ENCODE measurements around the gene ZMAT3. TPM values are rescaled to one million over a fixed set of nuclear protein-coding genes. Genes with fewer than 3 reads are reported as not detected.

The ZMAT3 gene
- total and polyA plus RNA-seq, 2 of the 8 experiments (the other 6 are each of a cell fraction or from before 2014, with no cell fraction given) = 5.0 to 9.2 TPM

DNA sequence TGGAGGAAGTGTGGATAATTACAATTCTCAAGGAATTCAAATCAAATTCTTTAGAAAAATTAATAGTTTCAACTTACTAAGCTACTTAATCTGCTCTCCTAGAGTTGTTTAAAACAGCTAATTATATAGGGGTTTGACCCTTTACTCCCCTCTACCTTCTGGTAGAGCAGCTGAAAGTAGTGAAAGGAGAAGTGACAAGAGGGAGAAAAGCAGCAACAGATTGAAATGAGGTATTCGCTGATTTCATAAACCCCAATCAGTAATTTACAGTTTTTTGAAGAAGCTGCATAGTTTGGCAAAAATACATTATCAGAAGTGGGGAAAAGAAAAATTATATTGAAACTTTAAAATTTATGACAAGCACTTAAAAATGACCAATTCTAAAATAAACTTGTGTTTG lies 52.8 kb downstream of the ZMAT3 start:
- Histone ChIP-seq H3K56ac (replicated peaks; ENCODE audit: insufficient read length, low read depth, low read length) (no peak overlapping the region), H2BK15ac (ENCODE audit: low read length) (no peak overlapping the region), H2BK20ac (ENCODE audit: low read length) (no peak overlapping the region), H4K20me1 (replicated peaks in 1 of 2; ENCODE audit: control insufficient read depth in 1 of 2, insufficient read depth in 2 of 2, low read length in 2 of 2) (no peaks in the 10 kb centered on the region), H4K8ac (ENCODE audit: extremely low read depth, insufficient read depth, low read length) (no peak overlapping the region), H2BK12ac (ENCODE audit: low read depth, low read length) (no peak overlapping the region), H3K14ac (ENCODE audit: insufficient read length) (no peak overlapping the region), H3K4me3 (ENCODE audit: extremely low read depth in 1 of 4, insufficient read depth in 2 of 4, low read depth in 3 of 4, low read length in 4 of 4) (no peak overlapping the region), H2BK120ac (replicated peaks; ENCODE audit: low read depth, low read length) (no peak overlapping the region), H3K79me2 (ENCODE audit: control insufficient read depth in 1 of 2, insufficient read depth in 2 of 2, low read length in 2 of 2) (no peaks in the 10 kb centered on the region), H3K36me3 (ENCODE audit: control insufficient read depth in 2 of 4, insufficient read depth in 4 of 4, low read length in 3 of 4) (no peaks in the 10 kb centered on the region), H3K4ac (replicated peaks; ENCODE audit: insufficient read length, low read depth, low read length) (no peak overlapping the region), H3K23ac (ENCODE audit: insufficient read length) (no peak overlapping the region), H3K4me2 (ENCODE audit: insufficient read depth in 1 of 2, low read depth in 2 of 2, low read length in 2 of 2) (no peak overlapping the region), H3K9me3 (ENCODE audit: insufficient read depth in 2 of 2, low read depth in 1 of 2, low read length in 1 of 2) (peaks cover 0 to 1% of the 10 kb centered on the region in 2 experiments; a peak in 1 of 4 replicates), H3K9ac (replicated peaks in 1 of 4; ENCODE audit: extremely low read depth in 1 of 4, low read depth in 3 of 4, low read length in 3 of 4) (no peak overlapping the region), H3K23me2 (ENCODE audit: low read depth, low read length) (no peaks in the 10 kb centered on the region), H3K27me3 (replicated peaks in 1 of 4; ENCODE audit: control insufficient read depth in 3 of 4, extremely low read depth in 1 of 4, insufficient read depth in 3 of 4, low read length in 3 of 4) (no peaks in the 10 kb centered on the region), H2BK5ac (ENCODE audit: low read depth, low read length) (no peak overlapping the region), H2AK5ac (ENCODE audit: low read depth, low read length) (no peak overlapping the region), H4K5ac (ENCODE audit: insufficient read length, low read depth, low read length) (no peak overlapping the region), H3K18ac (ENCODE audit: extremely low read depth, low read length) (no peak overlapping the region), H2AFZ (ENCODE audit: low read length) (no peak overlapping the region), H3K79me1 (ENCODE audit: low read depth, low read length) (no peaks in the 10 kb centered on the region), H4K91ac (replicated peaks; ENCODE audit: insufficient read length, low read length) (no peak overlapping the region), H3K27ac (ENCODE audit: low read depth, low read length) (no peak overlapping the region), H3K4me1 (replicated peaks in 1 of 4; ENCODE audit: control insufficient read depth in 3 of 4, insufficient read depth in 4 of 4, low read length in 3 of 4) (no peaks in the 10 kb centered on the region)
- FAIRE-seq (no peak), DNase-seq (ENCODE audit: low read depth in 1 of 2, low spot score in 2 of 2) (no peak)
- CTCF ChIA-PET (ENCODE audit: partially characterized antibody) = interaction anchor here (0.8 to 4.1 kb wide), 3 partner anchors 45 to 303 kb away, joined by 3 to 20 read pairs (median 4); no protein-coding TSS in a partner anchor
- WGBS, 2 experiments (ENCODE audit: extremely low coverage in 1 of 2, insufficient coverage in 1 of 2, insufficient read length in 1 of 2, insufficient replicate concordance in 2 of 2, low coverage in 1 of 2, low lambda C conversion rate in 2 of 2, missing lambda C conversion rate in 1 of 2) = 86% methylated on average over 1 of the region's 1 CpG; no CpG with 5 or more reads in 1 of the 2 experiments
- POLR2A ChIA-PET (ENCODE audit: partially characterized antibody) = no interaction called here
- TF ChIP-seq CHD1 (IDR thresholded peaks at IDR 0.05; ENCODE audit: low read depth, low read length) = no peak
- TF ChIP-seq, protein P1, sequence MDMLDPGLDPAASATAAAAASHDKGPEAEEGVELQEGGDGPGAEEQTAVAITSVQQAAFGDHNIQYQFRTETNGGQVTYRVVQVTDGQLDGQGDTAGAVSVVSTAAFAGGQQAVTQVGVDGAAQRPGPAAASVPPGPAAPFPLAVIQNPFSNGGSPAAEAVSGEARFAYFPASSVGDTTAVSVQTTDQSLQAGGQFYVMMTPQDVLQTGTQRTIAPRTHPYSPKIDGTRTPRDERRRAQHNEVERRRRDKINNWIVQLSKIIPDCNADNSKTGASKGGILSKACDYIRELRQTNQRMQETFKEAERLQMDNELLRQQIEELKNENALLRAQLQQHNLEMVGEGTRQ (IDR thresholded peaks at IDR 0.05; ENCODE audit: low read length) = no peak
- TF ChIP-seq CBX8 (IDR thresholded peaks at IDR 0.05; ENCODE audit: borderline replicate concordance, low read depth, low read length) = no peak
- no peak for TF ChIP-seq EGR1 (IDR thresholded peaks at IDR 0.05; ENCODE audit: borderline replicate concordance, low read depth, low read length)
- no peak for TF ChIP-seq BCL11A (IDR thresholded peaks at IDR 0.05; ENCODE audit: low read depth in 2 of 2, low read length in 2 of 2)
- TF ChIP-seq SRF (IDR thresholded peaks at IDR 0.05; ENCODE audit: low read depth, low read length) = no peak
- no peak for TF ChIP-seq KDM1A (IDR thresholded peaks at IDR 0.05; ENCODE audit: borderline replicate concordance, low read length)
- TF ChIP-seq SIN3A (conservative IDR thresholded peaks at IDR 0.05 in 1 of 2, IDR thresholded peaks at IDR 0.05 in 1 of 2; ENCODE audit: low read depth in 1 of 2, low read length in 2 of 2) = no peak
- TF ChIP-seq HDAC2 (IDR thresholded peaks at IDR 0.05; ENCODE audit: borderline replicate concordance in 1 of 2, low read depth in 2 of 2, low read length in 2 of 2) = no peak
- TF ChIP-seq FOSL1 (IDR thresholded peaks at IDR 0.05; ENCODE audit: insufficient read depth, low read depth, low read length) = no peak
- TF ChIP-seq RFX5 (IDR thresholded peaks at IDR 0.05; ENCODE audit: borderline replicate concordance, low read depth, low read length) = no peak
- no peak for TF ChIP-seq CEBPB (IDR thresholded peaks at IDR 0.05; ENCODE audit: low read depth, low read length)
- no peak for TF ChIP-seq CHD2 (IDR thresholded peaks at IDR 0.05; ENCODE audit: low read length)
